BJ (cell line): ENCODE results near the gene SLC25A18. TPM values are rescaled to one million over a fixed set of nuclear protein-coding genes. Genes with fewer than 3 reads are reported as not detected.
"Not testable (repeated sequence)": the region's sequence is repeated elsewhere in the genome, so short reads cannot be mapped to it uniquely, and the experiment has no call there.

Source experiments
- CTCF ChIA-PET: fragments of 350-600 bp; formaldehyde crosslinking; extraction: SDS; loops from one replicate; lab custom pipeline; 2021; ENCODE audit warnings: antibody characterized with exemption, inconsistent platforms; lab: Yijun Ruan, JAX
- POLR2A ChIA-PET: fragments of 300-600 bp; sonication (Branson Sonifier 250); formaldehyde crosslinking; extraction: SDS; loops from one replicate; lab custom pipeline; 2021; ENCODE audit warnings: antibody characterized with exemption; lab: Charles Lee
- DNase-seq: peaks from one replicate; pipeline ENCODE4 v3.0.0-alpha.2; 2011; ENCODE audit warnings: low read depth
- H3K27me3 ChIP-seq: 2 replicates; pipeline ENCODE4 v1.6.0; 2011; ENCODE audit warnings: low read length; ENCODE audit not compliant: control insufficient read depth, insufficient read depth
- H3K36me3 ChIP-seq: 2 replicates; pipeline ENCODE4 v1.5.1; 2011; ENCODE audit warnings: low read length; ENCODE audit not compliant: control insufficient read depth, insufficient read depth
- H3K4me3 ChIP-seq: 2 replicates; pipeline ENCODE4 v1.5.1; 2011; ENCODE audit warnings: low read depth, mild to moderate bottlenecking, control low read depth, low read length
- CTCF ChIP-seq: IDR thresholded peaks from 2 replicates; pipeline ENCODE4 v1.5.1; 2011; ENCODE audit warnings: low read depth, mild to moderate bottlenecking, control low read depth, inconsistent platforms, low read length, moderate library complexity; ENCODE audit not compliant: insufficient read depth
- polyA plus RNA-seq: library from polyadenylated mRNA; depleted of rRNA; stranded (reverse); fragments of >200 nt; gene quantifications from 2 replicates; pipeline ENCODE4 v1.2.3, GENCODE V29; 2011

SLC25A18 gene
- polyA plus RNA-seq, 1 experiment: 0.07 TPM

DNA sequence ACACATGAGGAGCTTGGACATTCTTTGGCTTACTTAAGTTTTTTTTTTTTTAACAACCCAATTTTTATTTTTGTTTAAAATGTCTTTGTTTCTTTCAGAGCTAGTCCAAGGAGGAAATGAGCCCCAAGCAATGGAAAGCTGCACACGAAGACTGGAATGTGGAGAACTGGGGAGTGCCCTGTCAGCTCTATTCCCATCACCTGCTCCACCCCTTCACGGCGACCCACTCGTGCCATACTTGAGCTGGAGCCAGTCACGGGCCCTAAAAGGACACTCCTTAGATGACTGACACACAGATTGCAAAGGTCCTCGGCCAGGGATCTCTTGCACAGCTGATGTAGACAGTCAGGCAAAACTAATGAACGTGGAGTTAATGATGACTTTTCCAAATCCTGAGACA is 10.6 kb upstream of the SLC25A18 start:
- H3K36me3 ChIP-seq: no peaks in the 10 kb centered on the region
- CTCF ChIA-PET: interaction anchor here (0.8 to 1.1 kb wide), 4 partner anchors 45 to 191 kb away, joined by 3 to 5 read pairs (median 3); no protein-coding TSS in a partner anchor
- no peak for TF ChIP-seq CTCF
- POLR2A ChIA-PET: interaction anchor here (0.6 kb wide), 2 partner anchors 12 to 18 kb away, joined by 5 to 6 read pairs; no protein-coding TSS in a partner anchor
- H3K27me3 ChIP-seq: peaks cover 1% of the 10 kb centered on the region; the same call in 1 of the 2 replicates
- no peak for DNase-seq
- H3K4me3 ChIP-seq: no peak overlapping the region

DNA sequence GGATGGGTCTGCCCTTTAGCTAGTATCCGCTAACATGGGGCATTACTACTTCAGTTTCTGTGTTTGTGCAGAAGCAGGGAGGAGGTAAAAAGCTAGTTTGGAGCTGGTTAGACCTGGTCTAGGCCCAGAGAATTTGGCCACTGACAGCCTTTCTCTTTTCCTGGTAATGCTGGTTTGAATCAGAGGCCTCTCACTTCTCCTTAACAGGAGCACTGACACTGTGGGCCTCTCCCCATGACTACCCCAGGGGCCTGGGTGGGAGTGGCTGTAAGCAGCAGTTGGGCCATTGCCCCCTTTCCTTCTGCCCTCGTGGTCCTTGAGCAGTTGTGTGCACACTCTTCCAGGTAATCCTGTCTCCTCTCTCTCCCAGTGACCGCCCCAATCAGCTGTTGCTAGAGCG is 8.5 kb upstream of the SLC25A18 start:
- peaks cover 1% of the 10 kb centered on the region; the same call in 1 of the 2 replicates for H3K27me3 ChIP-seq
- CTCF ChIA-PET: interaction anchor here (1.4 to 2.1 kb wide), 2 partner anchors 9 to 21 kb away, joined by 3 to 5 read pairs; partner anchors contain the start of gene SLC25A18
- TF ChIP-seq CTCF: no peak
- no peak for DNase-seq
- POLR2A ChIA-PET: no interaction called here
- no peaks in the 10 kb centered on the region for H3K36me3 ChIP-seq
- H3K4me3 ChIP-seq: no peak overlapping the region

DNA sequence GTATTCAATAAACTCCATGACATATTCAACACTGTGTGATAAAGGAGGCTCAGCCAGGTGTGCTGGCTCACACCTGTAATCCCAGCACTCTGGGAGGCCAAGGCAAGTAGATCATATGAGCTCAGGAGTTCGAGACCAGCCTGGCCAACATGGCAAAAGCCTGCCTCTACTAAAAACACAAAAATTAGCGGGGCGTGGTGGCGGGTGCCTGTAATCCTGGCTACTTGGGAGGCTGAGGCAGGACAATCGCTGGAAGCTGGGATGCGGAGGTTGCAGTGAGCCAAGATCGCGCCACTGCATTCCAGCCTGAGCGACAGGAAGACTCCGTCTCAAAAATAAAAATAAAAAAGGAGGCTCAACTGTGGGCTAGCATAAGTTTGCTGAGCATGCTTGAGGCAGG is 4.1 kb upstream of the SLC25A18 start:
- Histone ChIP-seq H3K4me3 (no peak overlapping the region), H3K27me3 (peaks cover 1% of the 10 kb centered on the region; the same call in 1 of the 2 replicates), H3K36me3 (no peaks in the 10 kb centered on the region)
- DNase-seq: no peak
- ChIA-PET CTCF (interaction anchor here (0.6 to 2.5 kb wide), 32 partner anchors 9 to 517 kb away, joined by 3 to 14 read pairs (median 4); no protein-coding TSS in a partner anchor), POLR2A (no interaction called here)
- TF ChIP-seq CTCF: no peak

DNA sequence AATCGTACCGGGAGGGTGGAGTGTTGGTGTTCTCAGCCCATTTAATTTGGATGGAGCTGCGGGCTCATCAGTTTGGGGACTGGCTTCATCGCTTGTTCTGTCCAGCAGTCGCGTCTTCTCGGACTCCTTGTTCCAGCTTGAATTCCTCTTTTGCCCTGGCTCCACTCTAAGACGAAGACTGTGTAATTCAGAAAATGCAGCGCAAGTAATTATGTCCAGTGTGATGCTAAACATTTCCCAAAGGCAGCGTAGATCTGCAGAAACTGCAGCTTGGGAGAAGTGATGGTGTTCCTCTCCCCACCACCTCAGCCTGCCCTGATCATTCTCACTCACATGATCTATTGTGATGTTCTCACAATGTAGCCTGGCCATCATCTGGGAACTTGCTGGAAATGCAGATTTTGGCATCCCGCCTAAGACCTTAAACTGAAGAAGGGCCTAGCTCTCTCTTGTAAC is 666 bp downstream of the SLC25A18 start:
- no peak for DNase-seq
- ChIA-PET POLR2A (interaction anchor here (0.6 kb wide), 1 partner anchor 11 kb away, joined by 6 read pairs; no protein-coding TSS in a partner anchor), CTCF (interaction anchor here (1.3 kb wide), 1 partner anchor 9 kb away, joined by 5 read pairs; no protein-coding TSS in a partner anchor)
- no peaks in the 10 kb centered on the region for H3K36me3 ChIP-seq
- H3K27me3 ChIP-seq: no peaks in the 10 kb centered on the region
- H3K4me3 ChIP-seq: no peak overlapping the region
- TF ChIP-seq CTCF: no peak

DNA sequence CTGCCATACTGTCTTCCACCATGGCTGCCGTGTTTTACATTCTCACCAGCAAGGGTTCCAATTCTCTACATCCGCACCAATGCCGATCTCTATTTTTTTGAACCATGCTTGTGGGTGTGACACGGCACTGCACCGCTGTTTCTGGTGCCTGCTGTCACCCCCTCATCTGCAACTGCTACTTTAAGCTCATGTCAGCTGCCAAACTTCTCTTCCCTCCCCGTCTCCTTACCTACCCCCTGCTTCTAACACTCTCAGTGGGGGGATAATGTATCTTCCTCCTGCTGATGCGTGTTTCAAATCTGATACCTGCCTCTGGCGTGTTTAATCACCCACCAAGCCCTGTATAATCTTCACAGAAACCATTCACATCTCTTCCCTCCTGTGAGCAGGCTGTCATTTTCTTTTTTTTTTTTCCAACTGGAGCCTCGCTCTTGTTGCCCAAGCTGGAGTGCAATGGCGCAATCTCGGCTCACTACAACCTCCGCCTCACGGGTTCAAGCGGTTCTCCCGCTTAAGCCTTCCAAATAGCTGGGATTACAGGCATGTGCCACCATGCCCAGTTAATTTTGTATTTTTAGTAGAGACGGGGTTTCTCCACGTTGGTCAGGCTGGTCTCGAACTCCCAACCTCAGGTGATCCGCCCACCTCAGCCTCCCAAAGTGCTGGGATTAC is 2.9 kb downstream of the SLC25A18 start:
- DNase-seq, H3K36me3 ChIP-seq, POLR2A ChIA-PET, H3K27me3 ChIP-seq, H3K4me3 ChIP-seq: not testable (repeated sequence)
- CTCF ChIA-PET: interaction anchor here (1.6 to 2.1 kb wide), 2 partner anchors 219 to 510 kb away, joined by 4 read pairs; no protein-coding TSS in a partner anchor
